NCI-H2029 treated with DMSO at 0.1 percent for 48 hours (cell line): Measurements from ENCODE around the gene ZNF507.
"Not testable (repeated sequence)": the region's sequence is repeated elsewhere in the genome, so short reads cannot be mapped to it uniquely, and the experiment has no call there.

Source experiments
- DNase-seq: peaks from one replicate; lab custom pipeline; 2025; lab: John Stamatoyannopoulos, UW

The ZNF507 gene

GRCh38 chr19:32415246-32415645 is 69.8 kb downstream of the ZNF507 start:
- DNase-seq = no peak

- no peak for DNase-seq
Observed at GRCh38 chr19:32415669-32416068, 70.3 kb downstream of the ZNF507 start.

- DNase-seq = no peak
Observed at GRCh38 chr19:32416749-32417456, 71.5 kb downstream of the ZNF507 start.

GRCh38 chr19:32418155-32418554 is 72.7 kb downstream of the ZNF507 start:
- no peak for DNase-seq

GRCh38 chr19:32421589-32422361 is 76.4 kb downstream of the ZNF507 start:
- no peak for DNase-seq

- DNase-seq = no peak
Observed at GRCh38 chr19:32422435-32422834, 77.0 kb downstream of the ZNF507 start.

- DNase-seq = not testable (repeated sequence)
Observed at GRCh38 chr19:32423944-32424343, 78.5 kb downstream of the ZNF507 start.

- DNase-seq = no peak
Observed at GRCh38 chr19:32427536-32427935, 82.1 kb downstream of the ZNF507 start.

- no peak for DNase-seq
Observed at GRCh38 chr19:32436692-32437091, 91.3 kb downstream of the ZNF507 start.

- no peak for DNase-seq
Observed at GRCh38 chr19:32437096-32437495, 91.7 kb downstream of the ZNF507 start.
